ENCODE results near the gene EID2B. TPM values are rescaled to one million over a fixed set of nuclear protein-coding genes. Genes with fewer than 3 reads are reported as not detected.

EID2B gene
- total RNA-seq, 1 donor from 2014 or later = 3.2 TPM

- Mint-ChIP-seq H3K4me3 (ENCODE audit: unreplicated experiment) (no peak overlapping the region), H3K9me3 (ENCODE audit: unreplicated experiment) (no peaks in the 10 kb centered on the region), H3K27me3 (ENCODE audit: unreplicated experiment) (peaks cover 15% of the 10 kb centered on the region), H3K36me3 (ENCODE audit: low read depth, unreplicated experiment) (peaks cover 5% of the 10 kb centered on the region), H3K4me1 (ENCODE audit: unreplicated experiment) (peaks cover 37% of the 10 kb centered on the region), H3K27ac (ENCODE audit: unreplicated experiment) (peak overlapping the region; percentile 49)
- DNase-seq (ENCODE audit: low spot score) = peak; percentile 23
- TF ChIP-seq, protein P1, sequence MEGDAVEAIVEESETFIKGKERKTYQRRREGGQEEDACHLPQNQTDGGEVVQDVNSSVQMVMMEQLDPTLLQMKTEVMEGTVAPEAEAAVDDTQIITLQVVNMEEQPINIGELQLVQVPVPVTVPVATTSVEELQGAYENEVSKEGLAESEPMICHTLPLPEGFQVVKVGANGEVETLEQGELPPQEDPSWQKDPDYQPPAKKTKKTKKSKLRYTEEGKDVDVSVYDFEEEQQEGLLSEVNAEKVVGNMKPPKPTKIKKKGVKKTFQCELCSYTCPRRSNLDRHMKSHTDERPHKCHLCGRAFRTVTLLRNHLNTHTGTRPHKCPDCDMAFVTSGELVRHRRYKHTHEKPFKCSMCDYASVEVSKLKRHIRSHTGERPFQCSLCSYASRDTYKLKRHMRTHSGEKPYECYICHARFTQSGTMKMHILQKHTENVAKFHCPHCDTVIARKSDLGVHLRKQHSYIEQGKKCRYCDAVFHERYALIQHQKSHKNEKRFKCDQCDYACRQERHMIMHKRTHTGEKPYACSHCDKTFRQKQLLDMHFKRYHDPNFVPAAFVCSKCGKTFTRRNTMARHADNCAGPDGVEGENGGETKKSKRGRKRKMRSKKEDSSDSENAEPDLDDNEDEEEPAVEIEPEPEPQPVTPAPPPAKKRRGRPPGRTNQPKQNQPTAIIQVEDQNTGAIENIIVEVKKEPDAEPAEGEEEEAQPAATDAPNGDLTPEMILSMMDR (IDR thresholded peaks at IDR 0.05; ENCODE audit: unreplicated experiment) = no peak
Observed at GRCh38 chr19:39542206-39542605, 9.6 kb upstream of the EID2B start.

DNA sequence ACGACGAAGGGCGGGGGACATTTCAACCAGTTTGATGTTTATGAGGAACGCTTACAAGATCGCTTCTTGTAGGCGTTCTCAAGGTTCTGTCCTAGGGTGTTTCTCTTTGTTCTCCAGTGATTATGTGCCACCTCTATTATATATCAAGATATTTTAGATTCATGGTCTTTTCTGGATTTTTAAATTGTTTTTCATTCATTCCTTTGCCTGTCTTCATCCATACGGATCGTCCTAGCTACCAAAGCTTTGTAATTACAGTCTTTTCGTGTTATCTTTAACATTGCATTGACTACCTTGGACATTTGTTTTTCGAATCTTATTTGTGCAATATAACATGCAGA lies 7.7 kb upstream of the EID2B start:
- Mint-ChIP-seq H3K27ac (ENCODE audit: unreplicated experiment) (peak overlapping the region; percentile 92), H3K9me3 (ENCODE audit: unreplicated experiment) (no peaks in the 10 kb centered on the region), H3K36me3 (ENCODE audit: low read depth, unreplicated experiment) (peaks cover 5% of the 10 kb centered on the region), H3K4me3 (ENCODE audit: unreplicated experiment) (peak overlapping the region; percentile 95), H3K4me1 (ENCODE audit: unreplicated experiment) (peaks cover 37% of the 10 kb centered on the region), H3K27me3 (ENCODE audit: unreplicated experiment) (peaks cover 15% of the 10 kb centered on the region)
- DNase-seq (ENCODE audit: low spot score) = no peak
- TF ChIP-seq, protein P1 (IDR thresholded peaks at IDR 0.05; ENCODE audit: unreplicated experiment) = peak; percentile 14

DNA sequence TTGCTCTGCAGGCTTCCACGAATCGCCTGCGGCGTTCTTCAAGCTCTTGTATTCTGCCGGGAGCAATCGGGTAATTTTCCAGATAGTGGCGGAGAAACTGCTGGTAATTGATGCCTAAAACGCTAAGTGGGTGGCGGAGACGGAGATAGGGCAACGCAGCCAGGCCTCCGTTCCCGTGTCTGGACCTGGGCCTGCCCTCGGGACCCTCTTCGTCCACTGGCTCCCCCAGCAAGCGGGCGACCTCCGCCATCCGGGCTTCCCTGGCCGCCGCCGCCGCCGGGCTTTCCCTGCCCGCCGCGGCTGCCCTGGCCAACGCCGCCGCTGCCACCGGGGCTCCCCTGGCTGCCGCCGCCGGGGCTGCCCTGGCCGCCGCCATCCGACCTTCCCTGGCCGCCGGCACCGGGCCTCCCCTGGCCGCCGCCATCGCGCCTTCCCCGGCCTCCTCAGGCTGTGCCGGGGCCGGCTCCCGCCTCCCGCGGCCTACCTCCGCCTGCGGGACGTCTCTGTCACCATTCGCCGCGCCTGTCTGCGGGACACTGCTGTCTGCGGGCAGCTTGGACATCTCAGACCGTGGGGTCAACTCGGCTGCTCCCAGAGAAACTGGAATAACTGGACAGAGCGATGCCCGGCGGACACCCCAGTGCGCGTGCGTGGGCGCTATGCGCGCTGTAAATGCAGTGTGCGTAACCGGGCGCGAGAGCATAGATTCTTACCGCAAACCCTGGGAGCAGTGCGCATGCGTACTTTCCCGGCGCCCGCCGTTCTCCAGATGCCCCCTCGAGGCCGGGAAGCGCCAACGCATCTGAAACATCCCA lies 7.1 kb upstream of the EID2B start, which contains the start of gene EID2:
TSS of gene EID2 (minus strand) at position 644 of the 815 bp plus-strand sequence. CDS start at position 562, 82 bp downstream.
- Mint-ChIP-seq H3K4me3 (ENCODE audit: unreplicated experiment) (peak within 1 kb of the TSS; percentile 96), H3K27me3 (ENCODE audit: unreplicated experiment) (peaks cover 13% of the 10 kb centered on the region), H3K36me3 (ENCODE audit: low read depth, unreplicated experiment) (peaks cover 5% of the 10 kb centered on the region), H3K4me1 (ENCODE audit: unreplicated experiment) (peaks cover 37% of the 10 kb centered on the region), H3K27ac (ENCODE audit: unreplicated experiment) (peak within 1 kb of the TSS; percentile 94), H3K9me3 (ENCODE audit: unreplicated experiment) (no peaks in the 10 kb centered on the region)
- TF ChIP-seq, protein P1 (IDR thresholded peaks at IDR 0.05; ENCODE audit: unreplicated experiment) = peak; percentile 79
- peak; percentile 94 for DNase-seq (ENCODE audit: low spot score)

DNA sequence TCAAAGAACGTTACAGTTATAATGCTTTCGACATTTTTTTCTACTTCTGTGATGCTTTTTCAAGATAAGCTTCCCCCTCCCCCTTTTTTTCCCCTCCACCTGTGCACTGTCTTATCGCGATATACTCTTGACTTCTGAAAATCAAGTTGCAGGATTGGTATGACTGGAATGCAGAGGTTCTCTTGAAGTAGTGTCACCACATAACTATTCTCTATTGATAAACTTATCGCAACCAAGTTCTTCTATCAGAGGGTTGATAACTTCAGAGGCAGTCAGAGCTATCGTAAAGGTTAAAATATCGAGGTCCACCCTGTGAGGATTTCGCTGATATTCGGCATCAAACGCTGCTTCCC lies 6.5 kb upstream of the EID2B start:
- TF ChIP-seq, protein P1 (IDR thresholded peaks at IDR 0.05; ENCODE audit: unreplicated experiment) = no peak
- H3K27ac Mint-ChIP-seq (ENCODE audit: unreplicated experiment) = peak overlapping the region; percentile 94
- H3K9me3 Mint-ChIP-seq (ENCODE audit: unreplicated experiment) = no peaks in the 10 kb centered on the region
- H3K4me3 Mint-ChIP-seq (ENCODE audit: unreplicated experiment) = peak overlapping the region; percentile 96
- peaks cover 35% of the 10 kb centered on the region for H3K4me1 Mint-ChIP-seq (ENCODE audit: unreplicated experiment)
- DNase-seq (ENCODE audit: low spot score) = no peak
- peaks cover 5% of the 10 kb centered on the region for H3K36me3 Mint-ChIP-seq (ENCODE audit: low read depth, unreplicated experiment)
- peaks cover 11% of the 10 kb centered on the region for H3K27me3 Mint-ChIP-seq (ENCODE audit: unreplicated experiment)

GRCh38 chr19:39533791-39534190 lies 1.1 kb upstream of the EID2B start:
- DNase-seq (ENCODE audit: low spot score) = no peak
- Mint-ChIP-seq H3K27ac (ENCODE audit: unreplicated experiment) (no peak overlapping the region), H3K4me3 (ENCODE audit: unreplicated experiment) (no peak overlapping the region), H3K4me1 (ENCODE audit: unreplicated experiment) (peaks cover 6% of the 10 kb centered on the region), H3K27me3 (ENCODE audit: unreplicated experiment) (peaks cover under 1% of the 10 kb centered on the region), H3K36me3 (ENCODE audit: low read depth, unreplicated experiment) (no peaks in the 10 kb centered on the region), H3K9me3 (ENCODE audit: unreplicated experiment) (no peaks in the 10 kb centered on the region)
- TF ChIP-seq, protein P1 (IDR thresholded peaks at IDR 0.05; ENCODE audit: unreplicated experiment) = no peak
